ENCODE data around the gene SPAG16. TPM values are rescaled to one million over a fixed set of nuclear protein-coding genes. Genes with fewer than 3 reads are reported as not detected.

SPAG16 gene
- total and polyA plus RNA-seq, 11 donors: 9.8 to 26.1 (median 15.2) TPM

DNA sequence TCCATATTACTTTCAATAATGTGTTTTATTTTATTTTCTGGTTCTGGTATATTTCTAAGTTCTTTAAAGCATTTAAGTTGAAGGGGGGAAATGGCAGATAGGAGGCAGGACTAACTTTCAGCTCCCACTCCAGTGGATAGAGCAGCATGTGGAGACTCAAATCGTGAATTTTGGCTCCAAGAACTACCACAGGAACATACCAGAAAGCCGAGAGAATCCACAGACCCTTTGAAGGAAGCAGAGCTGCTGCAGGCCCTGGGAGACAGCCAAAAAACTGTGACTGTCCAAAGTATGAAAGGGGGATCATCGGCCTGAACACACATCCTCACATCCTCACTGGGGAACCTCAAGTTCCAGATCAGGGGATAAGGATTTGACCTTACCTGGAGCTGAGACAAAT is 919.0 kb downstream of the SPAG16 start:
- Histone ChIP-seq H3K4me3 (no peak overlapping the region), H3K36me3 (no peaks in the 10 kb centered on the region), H3K9me3 (no peaks in the 10 kb centered on the region), H3K4me1 (no peaks in the 10 kb centered on the region), H3K27ac (no peak overlapping the region), H3K27me3 (no peaks in the 10 kb centered on the region)
- intact Hi-C loops (cut with DNase I): no loop called here
- ATAC-seq (no peak), DNase-seq (no peak)
- TF ChIP-seq POLR2A (IDR thresholded peaks at IDR 0.05): no peak
- TF ChIP-seq, protein P1, sequence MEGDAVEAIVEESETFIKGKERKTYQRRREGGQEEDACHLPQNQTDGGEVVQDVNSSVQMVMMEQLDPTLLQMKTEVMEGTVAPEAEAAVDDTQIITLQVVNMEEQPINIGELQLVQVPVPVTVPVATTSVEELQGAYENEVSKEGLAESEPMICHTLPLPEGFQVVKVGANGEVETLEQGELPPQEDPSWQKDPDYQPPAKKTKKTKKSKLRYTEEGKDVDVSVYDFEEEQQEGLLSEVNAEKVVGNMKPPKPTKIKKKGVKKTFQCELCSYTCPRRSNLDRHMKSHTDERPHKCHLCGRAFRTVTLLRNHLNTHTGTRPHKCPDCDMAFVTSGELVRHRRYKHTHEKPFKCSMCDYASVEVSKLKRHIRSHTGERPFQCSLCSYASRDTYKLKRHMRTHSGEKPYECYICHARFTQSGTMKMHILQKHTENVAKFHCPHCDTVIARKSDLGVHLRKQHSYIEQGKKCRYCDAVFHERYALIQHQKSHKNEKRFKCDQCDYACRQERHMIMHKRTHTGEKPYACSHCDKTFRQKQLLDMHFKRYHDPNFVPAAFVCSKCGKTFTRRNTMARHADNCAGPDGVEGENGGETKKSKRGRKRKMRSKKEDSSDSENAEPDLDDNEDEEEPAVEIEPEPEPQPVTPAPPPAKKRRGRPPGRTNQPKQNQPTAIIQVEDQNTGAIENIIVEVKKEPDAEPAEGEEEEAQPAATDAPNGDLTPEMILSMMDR (IDR thresholded peaks at IDR 0.05): no peak
- WGBS, 4 donors: 32 to 49% (median 46%) methylated on average over 3 of the region's 3 CpGs

DNA sequence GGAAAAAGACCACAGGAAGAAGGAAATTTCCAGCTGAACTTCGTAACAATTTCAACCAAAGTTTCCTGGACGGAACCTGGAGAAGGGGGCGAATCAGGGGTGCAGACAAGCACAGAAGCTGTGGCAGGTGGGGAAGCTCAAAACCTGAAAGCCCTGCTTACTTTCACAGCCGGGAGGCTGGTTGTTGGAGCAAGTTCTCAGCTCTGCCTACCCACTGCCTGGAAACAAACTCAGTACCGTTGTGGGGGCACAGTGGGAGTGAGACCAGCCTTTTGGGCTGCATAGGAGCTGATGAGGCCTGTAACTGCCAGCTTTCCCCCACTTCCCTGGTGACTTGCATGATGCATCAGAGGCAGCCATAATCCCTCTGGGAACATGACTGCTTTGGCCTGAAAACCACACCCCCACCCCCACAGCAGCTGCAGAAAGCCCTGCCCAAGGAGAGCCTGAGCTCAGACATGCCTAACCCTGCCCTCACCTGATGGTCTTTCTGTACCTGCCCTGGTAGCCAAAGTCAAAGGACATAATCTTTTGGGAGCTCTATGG is 919.6 kb downstream of the SPAG16 start:
- WGBS, 4 donors: 61 to 67% (median 65%) methylated on average over 5 of the region's 5 CpGs
- intact Hi-C loops (cut with DNase I): no loop called here
- H3K27ac ChIP-seq: no peak overlapping the region
- H3K9me3 ChIP-seq: no peaks in the 10 kb centered on the region
- no peak for ATAC-seq
- no peak for DNase-seq
- no peaks in the 10 kb centered on the region for H3K4me1 ChIP-seq
- TF ChIP-seq, protein P1 (IDR thresholded peaks at IDR 0.05): no peak
- TF ChIP-seq POLR2A (IDR thresholded peaks at IDR 0.05): no peak
- H3K36me3 ChIP-seq: no peaks in the 10 kb centered on the region
- no peak overlapping the region for H3K4me3 ChIP-seq
- no peaks in the 10 kb centered on the region for H3K27me3 ChIP-seq

- Histone ChIP-seq H3K9me3 (no peaks in the 10 kb centered on the region), H3K27ac (no peak overlapping the region), H3K4me1 (no peaks in the 10 kb centered on the region), H3K36me3 (no peaks in the 10 kb centered on the region), H3K27me3 (no peaks in the 10 kb centered on the region), H3K4me3 (no peak overlapping the region)
- intact Hi-C loops (cut with DNase I): no loop called here
- ATAC-seq: no peak
- TF ChIP-seq, protein P1 (IDR thresholded peaks at IDR 0.05): no peak
- no peak for TF ChIP-seq POLR2A (IDR thresholded peaks at IDR 0.05)
- no peak for DNase-seq
- WGBS, 4 donors: 57 to 82% (median 67%) methylated on average over 1 of the region's 1 CpG
Observed at GRCh38 chr2:214215107-214215506, 930.8 kb downstream of the SPAG16 start.

DNA sequence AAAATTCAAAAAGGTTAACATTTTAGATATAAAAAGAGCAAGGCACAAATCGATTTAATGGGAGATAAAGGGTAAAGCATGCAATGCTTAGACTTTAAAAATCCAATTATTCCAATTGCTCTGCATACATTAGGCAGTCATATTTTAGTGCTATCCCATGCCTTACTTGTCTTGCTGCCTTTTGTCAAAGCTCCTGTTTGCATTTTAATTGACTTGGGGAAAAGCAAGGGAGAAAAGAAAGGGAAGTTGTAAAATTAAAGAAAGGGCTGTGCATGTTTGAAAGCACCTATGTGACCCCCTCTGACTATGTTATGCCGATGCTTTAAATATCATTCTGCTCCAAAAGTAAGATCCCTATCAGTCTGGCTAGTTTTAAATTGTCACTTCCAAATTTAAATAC is 932.9 kb downstream of the SPAG16 start:
- no peaks in the 10 kb centered on the region for H3K27me3 ChIP-seq
- ATAC-seq: no peak

More for the DNA sequence above, 932.9 kb downstream of the SPAG16 start:
- 68 to 79% (median 69%) methylated on average over 2 of the region's 2 CpGs for WGBS, 4 donors
- H3K9me3 ChIP-seq: no peaks in the 10 kb centered on the region
- intact Hi-C loops (cut with DNase I): no loop called here
- no peaks in the 10 kb centered on the region for H3K4me1 ChIP-seq
- H3K27ac ChIP-seq: no peak overlapping the region
- DNase-seq: no peak
- no peak for TF ChIP-seq POLR2A (IDR thresholded peaks at IDR 0.05)
- TF ChIP-seq, protein P1 (IDR thresholded peaks at IDR 0.05): no peak
- no peak overlapping the region for H3K4me3 ChIP-seq
- no peaks in the 10 kb centered on the region for H3K36me3 ChIP-seq

All from heart left ventricle (tissue), 16 donors.